ENCODE data around the gene HDAC3. TPM values are rescaled to one million over a fixed set of nuclear protein-coding genes. Genes with fewer than 3 reads are reported as not detected.
A peak's percentile ranks its signal among the peaks of the same experiment; 100 is the strongest.

The HDAC3 gene
- total RNA-seq, 1 donor from 2014 or later: 42.1 TPM

DNA sequence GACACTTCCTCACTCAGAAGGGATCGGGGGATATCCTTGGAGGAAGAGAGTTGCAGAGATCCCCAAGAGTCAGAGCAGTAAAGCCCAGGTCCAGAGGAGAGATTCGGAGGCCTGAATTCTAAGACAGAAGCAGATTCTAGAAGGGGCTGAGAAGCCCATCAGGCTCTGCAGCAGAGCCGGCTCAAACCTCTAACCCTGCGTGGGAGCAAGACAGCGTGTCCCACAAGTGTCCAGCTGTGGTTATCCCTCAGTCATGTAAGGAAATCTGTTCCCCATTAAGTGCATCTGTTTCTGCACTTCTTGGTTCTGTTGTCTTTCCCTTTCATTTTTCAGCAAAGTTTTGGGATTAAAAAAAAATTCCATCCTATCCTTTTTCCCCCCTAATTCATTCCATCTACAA, 13.0 kb downstream of the HDAC3 start:
- no peaks in the 10 kb centered on the region for H3K27me3 ChIP-seq
- intact Hi-C loops (cut with DNase I): no loop called here
- peaks cover 5% of the 10 kb centered on the region for H3K4me1 ChIP-seq
- H3K9me3 ChIP-seq: no peaks in the 10 kb centered on the region
- H3K36me3 ChIP-seq: peaks cover 85% of the 10 kb centered on the region
- H3K4me3 ChIP-seq: no peak overlapping the region
- ATAC-seq: no peak
- TF ChIP-seq, protein P1, sequence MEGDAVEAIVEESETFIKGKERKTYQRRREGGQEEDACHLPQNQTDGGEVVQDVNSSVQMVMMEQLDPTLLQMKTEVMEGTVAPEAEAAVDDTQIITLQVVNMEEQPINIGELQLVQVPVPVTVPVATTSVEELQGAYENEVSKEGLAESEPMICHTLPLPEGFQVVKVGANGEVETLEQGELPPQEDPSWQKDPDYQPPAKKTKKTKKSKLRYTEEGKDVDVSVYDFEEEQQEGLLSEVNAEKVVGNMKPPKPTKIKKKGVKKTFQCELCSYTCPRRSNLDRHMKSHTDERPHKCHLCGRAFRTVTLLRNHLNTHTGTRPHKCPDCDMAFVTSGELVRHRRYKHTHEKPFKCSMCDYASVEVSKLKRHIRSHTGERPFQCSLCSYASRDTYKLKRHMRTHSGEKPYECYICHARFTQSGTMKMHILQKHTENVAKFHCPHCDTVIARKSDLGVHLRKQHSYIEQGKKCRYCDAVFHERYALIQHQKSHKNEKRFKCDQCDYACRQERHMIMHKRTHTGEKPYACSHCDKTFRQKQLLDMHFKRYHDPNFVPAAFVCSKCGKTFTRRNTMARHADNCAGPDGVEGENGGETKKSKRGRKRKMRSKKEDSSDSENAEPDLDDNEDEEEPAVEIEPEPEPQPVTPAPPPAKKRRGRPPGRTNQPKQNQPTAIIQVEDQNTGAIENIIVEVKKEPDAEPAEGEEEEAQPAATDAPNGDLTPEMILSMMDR (IDR thresholded peaks at IDR 0.05): no peak
- no peak for DNase-seq
- H3K27ac ChIP-seq: no peak overlapping the region

DNA sequence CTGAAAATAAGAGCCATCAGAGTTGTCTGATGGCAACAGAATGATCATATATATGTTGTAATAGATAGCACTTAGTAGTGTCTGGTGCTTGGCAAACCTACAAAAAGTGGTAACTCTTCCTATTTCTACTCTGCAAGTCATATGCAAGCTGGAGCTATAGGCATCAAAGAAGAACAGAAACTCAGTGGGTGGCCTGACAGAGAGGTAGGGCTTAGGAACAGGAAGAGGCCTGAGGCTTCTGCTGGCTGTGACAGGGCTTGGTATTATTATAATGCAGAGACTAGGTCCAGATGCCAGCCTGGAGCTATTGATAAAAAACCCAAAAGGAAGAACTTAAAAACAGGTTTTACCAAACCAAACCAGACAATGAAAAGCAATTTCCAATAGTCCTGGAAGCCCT, 13.5 kb downstream of the HDAC3 start:
- TF ChIP-seq, protein P1 (IDR thresholded peaks at IDR 0.05): no peak
- peak; percentile 30 for ATAC-seq
- intact Hi-C loops (cut with DNase I): no loop called here
- no peak for DNase-seq
- Histone ChIP-seq H3K27ac (no peak overlapping the region), H3K4me1 (peaks cover 5% of the 10 kb centered on the region), H3K27me3 (no peaks in the 10 kb centered on the region), H3K9me3 (no peaks in the 10 kb centered on the region), H3K36me3 (peaks cover 80% of the 10 kb centered on the region), H3K4me3 (no peak overlapping the region)

GRCh38 chr5:141618804-141619554, 17.7 kb downstream of the HDAC3 start, which contains the start of gene DIAPH1:
Gene DIAPH1, minus strand, starts transcription at chr5:141619000. Its CDS starts 86 bp downstream, at chr5:141618914.
- no peaks in the 10 kb centered on the region for H3K9me3 ChIP-seq
- intact Hi-C loops (cut with DNase I): no loop called here
- TF ChIP-seq, protein P1 (IDR thresholded peaks at IDR 0.05): peak; percentile 99
- peak within 1 kb of the TSS; percentile 95 for H3K27ac ChIP-seq
- DNase-seq: peak; percentile 99
- ATAC-seq: peak; percentile 98
- H3K4me3 ChIP-seq: peak within 1 kb of the TSS; percentile 95
- peaks cover 28% of the 10 kb centered on the region for H3K4me1 ChIP-seq
- H3K36me3 ChIP-seq: peaks cover 39% of the 10 kb centered on the region
- H3K27me3 ChIP-seq: no peaks in the 10 kb centered on the region

DNA sequence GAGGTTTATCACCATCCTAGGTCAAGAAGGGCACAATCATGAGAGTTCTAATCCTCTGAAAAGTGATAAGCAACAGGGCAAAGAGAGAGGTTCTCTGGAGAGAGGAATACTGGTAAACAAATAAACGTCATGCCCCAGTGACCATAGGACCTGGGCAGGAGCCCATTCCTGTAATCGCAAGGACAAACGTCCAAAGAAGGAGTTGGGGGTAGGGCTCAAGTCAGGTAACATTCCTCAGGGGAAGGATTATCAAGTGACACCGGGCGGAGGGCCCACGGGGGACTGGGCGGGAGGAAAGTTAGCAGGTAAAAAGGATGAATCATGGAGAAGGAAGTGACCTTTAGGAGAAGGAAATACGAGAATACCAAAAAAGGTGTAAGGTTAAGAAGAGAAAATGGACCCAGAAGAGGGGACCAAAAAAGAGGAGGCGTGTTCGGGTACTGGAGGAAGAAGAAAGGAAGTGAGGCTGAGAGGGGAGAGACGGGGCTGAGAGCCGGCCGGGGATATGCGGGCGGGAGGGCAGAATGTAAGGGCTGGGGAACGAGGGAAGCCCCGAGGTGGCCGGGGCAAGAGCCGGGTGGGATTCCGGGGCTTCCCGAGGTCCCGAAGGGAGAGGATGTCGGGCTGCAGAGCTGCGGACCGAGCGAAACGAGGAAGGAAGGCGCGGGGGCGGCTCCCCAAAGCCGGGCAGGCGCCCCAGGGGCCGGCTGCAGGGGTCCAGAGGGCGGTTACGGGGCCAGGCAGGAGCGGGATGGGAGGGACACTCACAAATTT, 18.4 kb downstream of the HDAC3 start:
- ATAC-seq: peak; percentile 69
- TF ChIP-seq, protein P1 (IDR thresholded peaks at IDR 0.05): no peak
- peaks cover 31% of the 10 kb centered on the region for H3K36me3 ChIP-seq

DNA sequence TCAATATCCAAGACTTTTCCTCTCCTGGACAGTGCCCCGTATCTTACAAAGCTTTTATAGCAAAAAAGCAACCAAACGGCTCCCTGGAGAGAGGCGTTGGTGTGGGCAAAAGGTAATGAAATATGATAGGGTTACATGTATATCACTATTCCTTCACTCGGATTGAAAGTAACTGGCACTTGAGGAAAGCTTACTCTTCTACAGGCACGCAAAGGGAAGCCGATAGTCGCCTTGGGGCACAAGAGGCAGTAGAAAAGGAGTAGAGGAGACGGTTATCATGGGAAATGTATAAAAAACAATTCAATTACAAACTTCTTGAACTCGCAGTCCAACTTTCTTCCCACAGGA, 19.0 kb downstream of the HDAC3 start:
- ATAC-seq: no peak
- Histone ChIP-seq H3K27me3 (no peaks in the 10 kb centered on the region), H3K27ac (peak overlapping the region; percentile 95), H3K36me3 (peaks cover 26% of the 10 kb centered on the region), H3K9me3 (no peaks in the 10 kb centered on the region), H3K4me3 (peak overlapping the region; percentile 95), H3K4me1 (peaks cover 32% of the 10 kb centered on the region)
- intact Hi-C loops (cut with DNase I): no loop called here
- no peak for DNase-seq
- TF ChIP-seq, protein P1 (IDR thresholded peaks at IDR 0.05): no peak

More for the DNA sequence above, 18.4 kb downstream of the HDAC3 start:
- peaks cover 27% of the 10 kb centered on the region for H3K4me1 ChIP-seq
- H3K27ac ChIP-seq: peak overlapping the region; percentile 95
- intact Hi-C loops (cut with DNase I): no loop called here
- H3K9me3 ChIP-seq: no peaks in the 10 kb centered on the region
- H3K27me3 ChIP-seq: no peaks in the 10 kb centered on the region
- peak overlapping the region; percentile 95 for H3K4me3 ChIP-seq
- DNase-seq: peak; percentile 88
